Activated naive CD8-positive, alpha-beta T cell treated with anti-CD3 and anti-CD28 coated beads for 36 hours (primary cell): ENCODE measurements around the gene NCKAP5. TPM values are rescaled to one million over a fixed set of nuclear protein-coding genes. Genes with fewer than 3 reads are reported as not detected.

ENCODE experiments used
- DNase-seq: peaks from one replicate; pipeline ENCODE4 v3.0.0; 2021
- H3K27ac Mint-ChIP-seq: one replicate; pipeline ENCODE4 v1.8.0; 2022; ENCODE audit warnings: mild to moderate bottlenecking, moderate library complexity, mixed read lengths
- H3K27me3 Mint-ChIP-seq: one replicate; pipeline ENCODE4 v1.8.0; 2022; ENCODE audit warnings: mild to moderate bottlenecking, mixed read lengths
- H3K36me3 Mint-ChIP-seq: one replicate; pipeline ENCODE4 v1.8.0; 2021; ENCODE audit warnings: mild to moderate bottlenecking, mixed read lengths
- H3K4me1 Mint-ChIP-seq: one replicate; pipeline ENCODE4 v1.8.0; 2021; ENCODE audit warnings: mixed read lengths
- H3K4me3 Mint-ChIP-seq: one replicate; pipeline ENCODE4 v1.8.0; 2022; ENCODE audit warnings: mild to moderate bottlenecking, moderate library complexity, mixed read lengths
- H3K9me3 Mint-ChIP-seq: one replicate; pipeline ENCODE4 v1.8.0; 2022; ENCODE audit warnings: mixed read lengths
- total RNA-seq, 2 experiments: library from RNA; stranded (reverse); gene quantifications; one replicate each; pipeline ENCODE4 v1.2.3, GENCODE V29; 2021

Gene NCKAP5
- total RNA-seq, 2 experiments from 2014 or later = not detected

GRCh38 chr2:133425612-133426011 lies 142.7 kb downstream of the NCKAP5 start:
- DNase-seq = no peak
- Mint-ChIP-seq H3K4me1 (no peaks in the 10 kb centered on the region), H3K9me3 (no peaks in the 10 kb centered on the region), H3K36me3 (no peaks in the 10 kb centered on the region), H3K27me3 (no peaks in the 10 kb centered on the region), H3K27ac (no peak overlapping the region), H3K4me3 (no peak overlapping the region)

GRCh38 chr2:133424876-133425275 lies 143.4 kb downstream of the NCKAP5 start:
- H3K36me3 Mint-ChIP-seq = no peaks in the 10 kb centered on the region
- no peak overlapping the region for H3K27ac Mint-ChIP-seq
- no peaks in the 10 kb centered on the region for H3K27me3 Mint-ChIP-seq
- DNase-seq = no peak
- no peaks in the 10 kb centered on the region for H3K9me3 Mint-ChIP-seq
- no peak overlapping the region for H3K4me3 Mint-ChIP-seq
- no peaks in the 10 kb centered on the region for H3K4me1 Mint-ChIP-seq

DNA sequence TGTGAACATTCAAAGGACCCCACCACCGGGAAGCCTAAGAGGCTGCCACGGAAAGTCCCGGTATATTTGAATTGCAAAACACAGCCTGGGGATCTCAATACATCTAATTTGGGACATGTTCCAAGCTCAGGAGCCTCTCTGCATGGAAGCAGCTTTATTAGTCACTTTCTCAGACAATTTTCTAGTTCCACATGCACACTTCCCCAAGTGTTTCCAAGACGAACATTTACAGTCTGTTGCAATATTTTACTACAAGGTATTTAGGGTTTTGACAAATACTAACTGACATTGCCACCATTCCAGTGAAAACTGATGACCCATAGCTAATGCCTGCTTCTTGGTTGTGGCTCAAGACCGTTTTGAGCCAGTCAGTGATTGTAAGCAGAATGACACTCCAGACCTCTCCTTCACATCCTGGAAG lies 145.3 kb downstream of the NCKAP5 start:
- Mint-ChIP-seq H3K27ac (no peak overlapping the region), H3K4me1 (no peaks in the 10 kb centered on the region), H3K4me3 (no peak overlapping the region), H3K9me3 (no peaks in the 10 kb centered on the region), H3K36me3 (no peaks in the 10 kb centered on the region), H3K27me3 (no peaks in the 10 kb centered on the region)
- no peak for DNase-seq

DNA sequence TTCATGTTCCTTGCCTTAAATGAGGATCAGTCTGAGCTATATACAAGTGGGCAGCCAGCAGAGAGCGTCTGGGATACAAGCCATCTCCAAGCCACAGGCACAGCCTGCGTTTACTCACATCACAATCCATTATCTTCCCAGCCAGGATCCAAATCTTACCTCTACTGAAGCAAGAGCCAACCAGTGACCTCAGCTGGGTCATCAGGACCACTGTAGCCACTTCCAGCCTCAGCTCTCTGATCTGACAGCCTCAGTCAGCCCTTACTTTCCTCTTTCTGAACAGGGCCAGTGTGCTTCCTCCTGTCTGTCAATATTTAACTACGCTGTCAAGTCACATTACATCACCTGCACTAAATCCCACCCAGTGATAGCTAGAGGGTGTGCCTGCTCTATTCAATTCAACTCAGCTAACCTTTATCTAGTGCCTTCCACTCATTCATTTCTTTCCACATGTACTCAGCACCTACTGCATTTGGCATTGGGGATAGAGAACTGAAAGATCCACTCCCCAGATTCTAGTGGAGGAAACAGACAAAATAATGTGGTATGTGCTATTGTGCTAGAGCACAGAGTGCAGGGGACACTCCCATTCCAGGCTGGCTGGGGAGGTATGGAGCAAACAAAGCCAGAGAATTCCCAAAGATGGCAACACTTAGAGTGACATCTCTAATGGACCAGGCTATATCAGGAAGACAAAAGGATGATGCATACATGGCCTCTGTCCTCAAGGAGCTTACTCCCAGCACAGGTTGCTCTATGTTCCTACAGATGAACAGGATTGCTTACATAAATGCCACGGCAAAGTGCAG lies 146.5 kb downstream of the NCKAP5 start:
- Mint-ChIP-seq H3K9me3 (no peaks in the 10 kb centered on the region), H3K4me3 (no peak overlapping the region), H3K27me3 (no peaks in the 10 kb centered on the region), H3K36me3 (no peaks in the 10 kb centered on the region), H3K4me1 (no peaks in the 10 kb centered on the region), H3K27ac (no peak overlapping the region)
- DNase-seq = no peak

- H3K4me3 Mint-ChIP-seq = no peak overlapping the region
- H3K27ac Mint-ChIP-seq = no peak overlapping the region
- H3K9me3 Mint-ChIP-seq = no peaks in the 10 kb centered on the region
- H3K36me3 Mint-ChIP-seq = no peaks in the 10 kb centered on the region
- H3K27me3 Mint-ChIP-seq = no peaks in the 10 kb centered on the region
- no peak for DNase-seq
- H3K4me1 Mint-ChIP-seq = no peaks in the 10 kb centered on the region
Observed at GRCh38 chr2:133420788-133421187, 147.5 kb downstream of the NCKAP5 start.

DNA sequence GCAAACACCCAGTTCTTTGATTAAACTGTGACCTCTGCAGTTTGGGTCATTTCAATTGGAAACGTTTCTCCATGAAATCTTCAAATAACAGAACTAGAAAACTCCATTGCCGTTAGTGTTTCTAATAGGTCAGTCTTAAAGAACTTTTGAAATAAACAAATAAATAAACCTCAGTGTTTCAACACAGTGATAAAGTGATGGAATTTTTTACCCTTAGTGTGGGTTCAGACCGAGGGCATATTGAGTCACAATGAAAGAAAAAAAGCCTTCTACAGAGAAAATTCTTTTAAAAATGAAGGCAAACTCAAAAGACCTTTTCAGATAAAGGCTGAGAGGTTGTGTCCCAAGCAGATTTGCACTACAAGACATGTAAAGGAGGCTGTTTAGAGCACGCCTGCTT lies 149.6 kb downstream of the NCKAP5 start:
- Mint-ChIP-seq H3K4me3 (no peak overlapping the region), H3K27me3 (no peaks in the 10 kb centered on the region), H3K9me3 (no peaks in the 10 kb centered on the region), H3K4me1 (no peaks in the 10 kb centered on the region), H3K27ac (no peak overlapping the region), H3K36me3 (no peaks in the 10 kb centered on the region)
- no peak for DNase-seq

DNA sequence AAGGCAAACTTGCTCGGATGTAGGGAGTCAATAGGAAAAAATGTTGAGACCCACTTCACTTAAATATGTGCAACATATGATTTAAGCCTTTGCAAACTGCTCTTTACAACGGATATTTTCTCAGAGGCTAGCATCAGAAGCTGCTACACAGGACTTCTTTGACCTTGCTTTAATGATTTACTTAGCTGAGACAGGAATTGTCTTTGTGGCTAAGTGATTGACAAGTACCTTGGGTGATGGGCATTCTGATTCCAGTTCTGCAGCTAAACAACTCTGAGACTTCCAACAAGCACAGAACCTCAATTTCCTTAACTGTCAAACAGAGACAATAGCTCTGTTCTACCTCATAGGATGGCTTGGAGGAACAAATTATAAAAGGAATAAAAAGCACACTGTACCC lies 150.2 kb downstream of the NCKAP5 start:
- H3K4me3 Mint-ChIP-seq = no peak overlapping the region
- H3K9me3 Mint-ChIP-seq = no peaks in the 10 kb centered on the region
- H3K36me3 Mint-ChIP-seq = no peaks in the 10 kb centered on the region
- no peaks in the 10 kb centered on the region for H3K4me1 Mint-ChIP-seq
- H3K27ac Mint-ChIP-seq = no peak overlapping the region
- no peaks in the 10 kb centered on the region for H3K27me3 Mint-ChIP-seq
- DNase-seq = no peak

DNA sequence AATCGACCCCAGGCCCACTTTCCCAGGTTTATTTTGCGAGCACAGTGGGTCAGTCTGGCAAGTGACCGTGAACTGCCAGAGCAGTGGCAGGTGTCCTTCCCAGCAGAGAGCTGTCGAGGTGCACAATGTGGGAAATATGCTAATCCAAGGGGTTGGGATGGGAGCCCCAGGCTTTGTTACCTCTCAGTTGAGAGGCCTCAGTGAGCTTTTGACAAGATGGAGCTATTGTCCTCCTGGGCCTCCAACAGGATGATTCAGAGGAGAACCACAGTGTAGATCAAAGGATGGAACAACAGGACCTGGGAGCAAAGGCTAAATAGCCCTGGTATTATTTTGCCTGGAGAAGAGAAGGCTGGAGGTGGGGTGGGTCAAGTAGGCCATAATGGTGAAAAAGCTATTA lies 150.8 kb downstream of the NCKAP5 start:
- Mint-ChIP-seq H3K9me3 (no peaks in the 10 kb centered on the region), H3K4me1 (no peaks in the 10 kb centered on the region), H3K4me3 (no peak overlapping the region), H3K27me3 (no peaks in the 10 kb centered on the region), H3K27ac (no peak overlapping the region), H3K36me3 (no peaks in the 10 kb centered on the region)
- DNase-seq = no peak

DNA sequence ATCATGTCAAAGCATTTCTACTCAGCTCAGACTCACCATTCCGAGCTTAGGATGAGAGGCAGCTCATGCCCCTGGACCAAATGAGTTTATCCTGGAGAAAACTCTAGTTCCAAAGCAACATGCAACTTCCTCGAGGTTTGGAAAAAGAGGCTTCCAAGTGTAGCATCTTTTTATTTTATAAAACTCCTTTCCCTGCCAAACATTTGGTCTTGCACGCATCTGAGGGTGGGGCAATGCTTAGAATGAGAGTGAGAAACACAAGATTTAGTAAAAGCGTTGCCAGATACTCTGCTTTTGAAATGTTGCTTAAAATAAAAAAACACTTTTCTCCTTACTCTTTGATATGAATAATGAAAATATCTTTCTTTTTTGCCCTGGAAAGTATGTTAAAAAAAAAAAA lies 151.5 kb downstream of the NCKAP5 start:
- no peak overlapping the region for H3K27ac Mint-ChIP-seq
- no peaks in the 10 kb centered on the region for H3K27me3 Mint-ChIP-seq
- H3K9me3 Mint-ChIP-seq = no peaks in the 10 kb centered on the region
- no peaks in the 10 kb centered on the region for H3K4me1 Mint-ChIP-seq
- DNase-seq = no peak
- H3K36me3 Mint-ChIP-seq = no peaks in the 10 kb centered on the region
- no peak overlapping the region for H3K4me3 Mint-ChIP-seq

DNA sequence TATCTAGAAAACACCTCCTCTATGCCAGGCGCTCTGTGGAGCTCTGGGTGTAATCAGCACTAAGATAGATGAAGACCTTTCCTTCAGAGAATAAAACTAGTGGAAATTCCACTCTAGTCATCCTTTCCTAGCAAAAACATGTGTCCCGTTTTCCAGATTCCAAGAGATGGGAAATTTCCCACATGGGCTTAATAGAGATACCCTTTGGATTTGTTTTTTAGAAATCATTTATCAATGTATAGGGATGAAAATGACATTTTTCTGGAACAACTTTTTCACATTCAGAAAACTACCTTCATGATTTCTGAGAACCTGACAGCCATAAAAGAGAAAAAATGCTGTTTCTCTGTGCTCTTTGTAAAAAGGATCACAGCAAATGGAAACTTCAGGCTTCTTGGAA lies 152.1 kb downstream of the NCKAP5 start:
- Mint-ChIP-seq H3K4me3 (no peak overlapping the region), H3K4me1 (no peaks in the 10 kb centered on the region), H3K36me3 (no peaks in the 10 kb centered on the region), H3K9me3 (no peaks in the 10 kb centered on the region), H3K27me3 (no peaks in the 10 kb centered on the region), H3K27ac (no peak overlapping the region)
- no peak for DNase-seq

GRCh38 chr2:133415210-133415876 lies 152.9 kb downstream of the NCKAP5 start:
- no peaks in the 10 kb centered on the region for H3K4me1 Mint-ChIP-seq
- H3K9me3 Mint-ChIP-seq = no peaks in the 10 kb centered on the region
- H3K36me3 Mint-ChIP-seq = no peaks in the 10 kb centered on the region
- no peaks in the 10 kb centered on the region for H3K27me3 Mint-ChIP-seq
- no peak overlapping the region for H3K4me3 Mint-ChIP-seq
- H3K27ac Mint-ChIP-seq = no peak overlapping the region
- DNase-seq = no peak

- H3K4me1 Mint-ChIP-seq = no peaks in the 10 kb centered on the region
- H3K9me3 Mint-ChIP-seq = no peaks in the 10 kb centered on the region
- DNase-seq = no peak
- no peak overlapping the region for H3K27ac Mint-ChIP-seq
- no peak overlapping the region for H3K4me3 Mint-ChIP-seq
- H3K27me3 Mint-ChIP-seq = no peaks in the 10 kb centered on the region
- no peaks in the 10 kb centered on the region for H3K36me3 Mint-ChIP-seq
Observed at GRCh38 chr2:133414486-133415209, 153.6 kb downstream of the NCKAP5 start.

DNA sequence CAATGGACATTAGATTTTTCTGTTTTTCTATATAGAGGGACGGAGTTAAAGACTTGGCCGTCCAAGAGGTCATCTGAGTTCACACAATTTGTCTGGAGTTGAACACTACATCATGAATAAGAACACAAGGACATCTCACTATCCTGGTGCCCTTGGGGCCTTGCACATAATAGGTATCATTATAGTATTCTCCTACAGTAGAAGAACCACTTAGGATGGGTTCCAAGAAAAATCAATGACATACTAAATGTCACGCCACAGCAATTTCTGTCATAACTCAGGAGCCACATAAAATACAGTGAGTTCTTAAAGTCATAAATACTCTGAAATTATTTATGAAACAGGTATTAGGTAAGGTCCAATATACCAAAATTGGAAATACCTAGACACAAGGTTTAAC lies 154.4 kb downstream of the NCKAP5 start:
- Mint-ChIP-seq H3K4me3 (no peak overlapping the region), H3K27me3 (no peaks in the 10 kb centered on the region), H3K36me3 (no peaks in the 10 kb centered on the region), H3K9me3 (no peaks in the 10 kb centered on the region), H3K27ac (no peak overlapping the region), H3K4me1 (no peaks in the 10 kb centered on the region)
- no peak for DNase-seq

GRCh38 chr2:133412694-133413093 lies 155.6 kb downstream of the NCKAP5 start:
- no peak overlapping the region for H3K27ac Mint-ChIP-seq
- no peaks in the 10 kb centered on the region for H3K9me3 Mint-ChIP-seq
- no peaks in the 10 kb centered on the region for H3K4me1 Mint-ChIP-seq
- no peak overlapping the region for H3K4me3 Mint-ChIP-seq
- no peaks in the 10 kb centered on the region for H3K27me3 Mint-ChIP-seq
- no peak for DNase-seq
- H3K36me3 Mint-ChIP-seq = no peaks in the 10 kb centered on the region

DNA sequence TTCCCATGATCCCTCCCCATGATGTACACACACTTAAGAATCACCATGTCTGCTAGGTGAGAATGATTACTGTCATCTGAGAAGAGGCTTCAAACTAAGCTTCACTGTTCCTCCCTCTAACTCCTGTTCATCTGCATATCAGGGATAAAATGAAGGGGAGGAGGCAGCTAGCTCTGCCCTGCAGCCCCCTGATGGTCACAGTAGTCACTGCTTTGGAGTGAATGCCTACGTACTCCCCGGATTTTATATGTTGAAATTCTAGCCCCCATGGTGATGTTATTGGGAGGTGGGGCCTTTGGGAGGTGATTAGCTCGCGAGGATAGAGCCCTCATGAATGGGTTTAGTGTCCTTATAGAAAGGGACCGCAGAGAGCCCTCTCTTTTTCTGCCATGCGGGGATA lies 156.4 kb downstream of the NCKAP5 start:
- Mint-ChIP-seq H3K36me3 (no peaks in the 10 kb centered on the region), H3K27me3 (no peaks in the 10 kb centered on the region), H3K9me3 (no peaks in the 10 kb centered on the region), H3K27ac (no peak overlapping the region), H3K4me3 (no peak overlapping the region), H3K4me1 (no peaks in the 10 kb centered on the region)
- DNase-seq = no peak
